Neural cell (in vitro differentiated cells): ENCODE measurements around the gene CAPN8. TPM values are rescaled to one million over a fixed set of nuclear protein-coding genes. Genes with fewer than 3 reads are reported as not detected.

Source experiments
- H2AFZ ChIP-seq: fragments of 200-600, 300-800 bp; sonication (generic), shearing (Covaris generic); 2 replicates; pipeline ENCODE4 v1.6.0; 2014; ENCODE audit warnings: low read depth, mild to moderate bottlenecking, antibody characterized with exemption, low read length, moderate library complexity
- H3F3A ChIP-seq: fragments of 200-600 bp; shearing (Covaris generic); 2 replicates; pipeline ENCODE4 v1.6.1; 2016; ENCODE audit warnings: mild to moderate bottlenecking, moderate library complexity, mixed read lengths, antibody characterized with exemption, low read length; ENCODE audit not compliant: insufficient read depth, poor library complexity, severe bottlenecking
- H3K27ac ChIP-seq: fragments of 200-600, 300-800 bp; sonication (generic), shearing (Covaris generic); 2 replicates; pipeline ENCODE4 v1.5.1; 2014; ENCODE audit warnings: mild to moderate bottlenecking, low read length, moderate library complexity
- H3K27me3 ChIP-seq: fragments of 300-800, 200-600 bp; sonication (generic), shearing (Covaris generic); 2 replicates; pipeline ENCODE4 v1.6.0; 2014; ENCODE audit warnings: mild to moderate bottlenecking, low read depth, low read length, moderate library complexity; ENCODE audit not compliant: insufficient read depth
- H3K36me3 ChIP-seq: fragments of 300-800, 200-600 bp; sonication (generic), shearing (Covaris generic); 2 replicates; pipeline ENCODE4 v1.5.1; 2014; ENCODE audit warnings: mild to moderate bottlenecking, antibody characterized with exemption, low read length, moderate library complexity; ENCODE audit not compliant: insufficient read depth
- H3K4me2 ChIP-seq: fragments of 300-800, 200-600 bp; sonication (generic), shearing (Covaris generic); 2 replicates; pipeline ENCODE4 v1.6.0; 2014; ENCODE audit warnings: mild to moderate bottlenecking, low read length
- H3K4me3 ChIP-seq: fragments of 300-800, 200-600 bp; sonication (generic), shearing (Covaris generic); 2 replicates; pipeline ENCODE4 v1.5.1; 2014; ENCODE audit warnings: mild to moderate bottlenecking, low read length, moderate library complexity
- H3K79me2 ChIP-seq: fragments of 200-600 bp; shearing (Covaris generic); replicated peaks from 2 replicates; pipeline ENCODE4 v1.6.0; 2014; ENCODE audit warnings: mild to moderate bottlenecking, low read length, moderate library complexity; ENCODE audit not compliant: insufficient read depth
- H3K9ac ChIP-seq: fragments of 300-800, 200-600 bp; sonication (generic), shearing (Covaris generic); 2 replicates; pipeline ENCODE4 v1.6.1; 2016; ENCODE audit warnings: mild to moderate bottlenecking, low read length, mixed read lengths
- H3K9me2 ChIP-seq: fragments of 200-600 bp; shearing (Covaris generic); 2 replicates; pipeline ENCODE4 v1.6.1; 2016; ENCODE audit warnings: mild to moderate bottlenecking, low read length, mixed read lengths; ENCODE audit not compliant: insufficient read depth
- H3K9me3 ChIP-seq: fragments of 200-600, 300-800 bp; sonication (generic), shearing (Covaris generic); 2 replicates; pipeline ENCODE4 v1.6.1; 2016; ENCODE audit warnings: mild to moderate bottlenecking, mixed run types, low read length, moderate library complexity, mixed read lengths
- H4K20me1 ChIP-seq: fragments of 200-600 bp; shearing (Covaris generic); 2 replicates; pipeline ENCODE4 v1.6.1; 2016; ENCODE audit warnings: mild to moderate bottlenecking, mixed run types; ENCODE audit not compliant: insufficient read depth
- CTCF ChIP-seq: fragments of 450-650 bp; IDR thresholded peaks from 2 replicates; pipeline ENCODE4 v1.5.1; 2014; ENCODE audit warnings: antibody characterized with exemption, mild to moderate bottlenecking, moderate library complexity; ENCODE audit not compliant: poor library complexity, severe bottlenecking
- EP300 ChIP-seq: fragments of 450-650 bp; conservative IDR thresholded peaks from 2 replicates; pipeline ENCODE4 v1.6.1; 2014; ENCODE audit warnings: antibody characterized with exemption, mild to moderate bottlenecking, moderate library complexity; ENCODE audit not compliant: poor library complexity, severe bottlenecking
- EZH2 ChIP-seq: fragments of 200-600, 300-800 bp; shearing (Covaris generic), sonication (generic); IDR thresholded peaks from 2 replicates; pipeline ENCODE4 v1.6.1; 2014; ENCODE audit warnings: antibody characterized with exemption, low read length, borderline replicate concordance, mild to moderate bottlenecking; ENCODE audit not compliant: insufficient read depth, poor library complexity, severe bottlenecking
- MXI1 ChIP-seq: fragments of 450-650 bp; conservative IDR thresholded peaks from 2 replicates; pipeline ENCODE4 v1.6.1; 2014; ENCODE audit warnings: antibody characterized with exemption, mild to moderate bottlenecking; ENCODE audit not compliant: poor library complexity, severe bottlenecking
- POLR2AphosphoS5 ChIP-seq: IDR thresholded peaks from 2 replicates; pipeline ENCODE4 v1.6.1; 2012
- RAD21 ChIP-seq: fragments of 450-650 bp; conservative IDR thresholded peaks from 2 replicates; pipeline ENCODE4 v1.6.1; 2014; ENCODE audit warnings: antibody characterized with exemption, mild to moderate bottlenecking, moderate library complexity
- REST ChIP-seq: IDR thresholded peaks from 2 replicates; pipeline ENCODE4 v1.6.1; 2012; ENCODE audit warnings: borderline replicate concordance
- SMC3 ChIP-seq: fragments of 450-650 bp; conservative IDR thresholded peaks from 2 replicates; pipeline ENCODE4 v1.6.1; 2014; ENCODE audit warnings: antibody characterized with exemption, mild to moderate bottlenecking, moderate library complexity; ENCODE audit not compliant: poor library complexity
- TAF1 ChIP-seq: IDR thresholded peaks from 2 replicates; pipeline ENCODE4 v1.6.1; 2012; ENCODE audit warnings: low read depth
- polyA plus RNA-seq: library from polyadenylated mRNA; depleted of rRNA; stranded (reverse); fragments of >200 nt; gene quantifications from 2 replicates; pipeline ENCODE4 v1.2.3, GENCODE V29; 2014

CAPN8 gene
- polyA plus RNA-seq, 1 donor from 2014 or later = not detected

- H3K9me2 ChIP-seq = no peaks in the 10 kb centered on the region
- no peak overlapping the region for H3K9ac ChIP-seq
- no peaks in the 10 kb centered on the region for H3K27me3 ChIP-seq
- H3K27ac ChIP-seq = no peak overlapping the region
- no peak overlapping the region for H3K4me3 ChIP-seq
- H4K20me1 ChIP-seq = no peaks in the 10 kb centered on the region
- no peak overlapping the region for H2AFZ ChIP-seq
- no peaks in the 10 kb centered on the region for H3K9me3 ChIP-seq
- TF ChIP-seq EP300 (no peak), REST (no peak), CTCF (no peak), RAD21 (no peak), MXI1 (no peak), POLR2AphosphoS5 (no peak), EZH2 (no peak), TAF1 (no peak), SMC3 (no peak)
- H3F3A ChIP-seq = no peaks in the 10 kb centered on the region
- no peak overlapping the region for H3K4me2 ChIP-seq
- no peaks in the 10 kb centered on the region for H3K36me3 ChIP-seq
- H3K79me2 ChIP-seq = no peaks in the 10 kb centered on the region
Measured at GRCh38 chr1:223525546-223525945, 140.0 kb downstream of the CAPN8 start.

GRCh38 chr1:223524930-223525451 is 140.5 kb downstream of the CAPN8 start:
- no peaks in the 10 kb centered on the region for H3F3A ChIP-seq
- no peaks in the 10 kb centered on the region for H4K20me1 ChIP-seq
- no peak overlapping the region for H3K27ac ChIP-seq
- no peak overlapping the region for H3K4me2 ChIP-seq
- H2AFZ ChIP-seq = no peak overlapping the region
- no peak overlapping the region for H3K9ac ChIP-seq
- H3K9me3 ChIP-seq = no peaks in the 10 kb centered on the region
- H3K79me2 ChIP-seq = no peaks in the 10 kb centered on the region
- no peaks in the 10 kb centered on the region for H3K27me3 ChIP-seq
- no peaks in the 10 kb centered on the region for H3K9me2 ChIP-seq
- no peak overlapping the region for H3K4me3 ChIP-seq
- no peak for TF ChIP-seq EZH2
- no peak for TF ChIP-seq MXI1
- TF ChIP-seq EP300 = no peak
- TF ChIP-seq RAD21 = no peak
- TF ChIP-seq REST = no peak
- TF ChIP-seq POLR2AphosphoS5 = no peak
- no peak for TF ChIP-seq TAF1
- no peak for TF ChIP-seq CTCF
- TF ChIP-seq SMC3 = no peak
- H3K36me3 ChIP-seq = no peaks in the 10 kb centered on the region
